H9 (cell line): ENCODE results near the gene ERCC6L. TPM values are rescaled to one million over a fixed set of nuclear protein-coding genes. Genes with fewer than 3 reads are reported as not detected.
A peak's percentile ranks its signal among the peaks of the same experiment; 100 is the strongest.

ENCODE experiments used
- DNase-seq: peaks from one replicate; pipeline ENCODE4 v3.0.0-alpha.2; 2017
- H2AFZ ChIP-seq: one replicate; pipeline ENCODE4 v1.6.1; 2013; ENCODE audit warnings: mild to moderate bottlenecking, low read length, control low read depth, moderate library complexity
- H2AK5ac ChIP-seq: 2 replicates; pipeline ENCODE4 v1.6.1; 2013; ENCODE audit warnings: low read length, control low read depth, mixed read lengths; ENCODE audit not compliant: insufficient read length
- H2BK120ac ChIP-seq: one replicate; pipeline ENCODE4 v1.6.1; 2013; ENCODE audit warnings: low read depth, mild to moderate bottlenecking, low read length, control low read depth, inconsistent platforms; ENCODE audit not compliant: poor library complexity, severe bottlenecking
- H2BK12ac ChIP-seq: 2 replicates; pipeline ENCODE4 v1.6.1; 2013; ENCODE audit warnings: low read length, control low read depth, mixed read lengths, low read depth; ENCODE audit not compliant: insufficient read length
- H2BK15ac ChIP-seq: 2 replicates; pipeline ENCODE4 v1.6.1; 2013; ENCODE audit warnings: low read depth, low read length, control low read depth
- H2BK20ac ChIP-seq: one replicate; pipeline ENCODE4 v1.6.1; 2013; ENCODE audit warnings: low read depth, mild to moderate bottlenecking, low read length, control low read depth, inconsistent platforms; ENCODE audit not compliant: poor library complexity, severe bottlenecking
- H2BK5ac ChIP-seq: 2 replicates; pipeline ENCODE4 v1.6.1; 2013; ENCODE audit warnings: low read length, control low read depth, mixed read lengths; ENCODE audit not compliant: insufficient read length
- H3K14ac ChIP-seq: 2 replicates; pipeline ENCODE4 v1.6.1; 2013; ENCODE audit warnings: low read length, control low read depth; ENCODE audit not compliant: insufficient read depth
- H3K18ac ChIP-seq: 2 replicates; pipeline ENCODE4 v1.6.1; 2013; ENCODE audit warnings: low read depth, mild to moderate bottlenecking, mixed read lengths, low read length, control low read depth; ENCODE audit not compliant: insufficient read length
- H3K23ac ChIP-seq: 2 replicates; pipeline ENCODE4 v1.6.1; 2013; ENCODE audit warnings: low read length, control low read depth, mixed read lengths, low read depth; ENCODE audit not compliant: insufficient read length
- H3K23me2 ChIP-seq: 2 replicates; pipeline ENCODE4 v1.6.1; 2013; ENCODE audit warnings: low read depth, mild to moderate bottlenecking, mixed read lengths, low read length, control low read depth; ENCODE audit not compliant: insufficient read length, poor library complexity, severe bottlenecking
- H3K27ac ChIP-seq: 2 replicates; pipeline ENCODE4 v1.5.1; 2013; ENCODE audit warnings: low read length, control low read depth, mixed read lengths, low read depth; ENCODE audit not compliant: insufficient read length
- H3K27me3 ChIP-seq: 2 replicates; pipeline ENCODE4 v1.6.1; 2013; ENCODE audit warnings: low read length, control low read depth, inconsistent platforms; ENCODE audit not compliant: insufficient read depth
- H3K4ac ChIP-seq: 2 replicates; pipeline ENCODE4 v1.6.1; 2013; ENCODE audit warnings: low read depth, mild to moderate bottlenecking, control low read depth, inconsistent platforms, low read length, moderate library complexity
- H3K4me1 ChIP-seq: 2 replicates; pipeline ENCODE4 v1.6.1; 2013; ENCODE audit warnings: low read length, control low read depth, inconsistent platforms; ENCODE audit not compliant: insufficient read depth
- H3K4me2 ChIP-seq: 2 replicates; pipeline ENCODE4 v1.6.1; 2013; ENCODE audit warnings: low read length, control low read depth, mixed read lengths; ENCODE audit not compliant: insufficient read length, insufficient read depth
- H3K56ac ChIP-seq: 2 replicates; pipeline ENCODE4 v1.6.1; 2013; ENCODE audit warnings: low read depth, mild to moderate bottlenecking, mixed read lengths, low read length, control low read depth; ENCODE audit not compliant: insufficient read length
- H3K79me1 ChIP-seq: 2 replicates; pipeline ENCODE4 v1.6.1; 2013; ENCODE audit warnings: low read depth, mild to moderate bottlenecking, moderate library complexity, low read length, control low read depth, inconsistent platforms; ENCODE audit not compliant: insufficient read depth, poor library complexity, severe bottlenecking
- H3K79me2 ChIP-seq: 2 replicates; pipeline ENCODE4 v1.6.1; 2013; ENCODE audit warnings: low read length, control low read depth, inconsistent platforms; ENCODE audit not compliant: insufficient read depth
- H3K9ac ChIP-seq: 2 replicates; pipeline ENCODE4 v1.6.1; 2013; ENCODE audit warnings: low read length, control low read depth, mixed read lengths; ENCODE audit not compliant: insufficient read length; ENCODE audit errors: extremely low read depth
- H3K9me3 ChIP-seq: one replicate; pipeline ENCODE4 v1.6.1; 2013; ENCODE audit warnings: low read depth, low read length, inconsistent platforms; ENCODE audit not compliant: control insufficient read depth
- H3T11ph ChIP-seq: one replicate; pipeline ENCODE4 v1.6.1; 2013; ENCODE audit warnings: mild to moderate bottlenecking, low read length, control low read depth, inconsistent platforms
- H4K20me1 ChIP-seq: one replicate; pipeline ENCODE4 v1.6.1; 2013; ENCODE audit not compliant: control insufficient read depth, insufficient read length, insufficient read depth
- H4K5ac ChIP-seq: 2 replicates; pipeline ENCODE4 v1.6.1; 2013; ENCODE audit warnings: low read depth, mild to moderate bottlenecking, mixed read lengths, low read length, control low read depth; ENCODE audit not compliant: insufficient read length
- H4K8ac ChIP-seq: replicated peaks from 2 replicates; pipeline ENCODE4 v1.6.1; 2013; ENCODE audit warnings: low read length, control low read depth, mixed read lengths, low read depth; ENCODE audit not compliant: insufficient read length
- H4K91ac ChIP-seq: 2 replicates; pipeline ENCODE4 v1.6.1; 2013; ENCODE audit warnings: low read depth, mild to moderate bottlenecking, moderate library complexity, mixed read lengths, low read length, control low read depth; ENCODE audit not compliant: insufficient read length
- H3K27ac Mint-ChIP-seq, 3 experiments: 2 replicates in 2 of 3; 3 replicates in 1 of 3; pipeline ENCODE4 v1.8.0; 2020 to 2021; ENCODE audit warnings: mixed read lengths in 3 of 3, mild to moderate bottlenecking in 1 of 3, moderate library complexity in 1 of 3
- H3K27me3 Mint-ChIP-seq: 2 replicates; pipeline ENCODE4 v1.8.0; 2021; ENCODE audit warnings: low read depth, mild to moderate bottlenecking, moderate library complexity, mixed read lengths
- H3K36me3 Mint-ChIP-seq, 3 experiments: 2 replicates in 2 of 3; 3 replicates in 1 of 3; pipeline ENCODE4 v1.8.0; 2020 to 2021; ENCODE audit warnings: low read depth in 3 of 3, mixed read lengths in 3 of 3; ENCODE audit not compliant: insufficient read depth in 1 of 3
- H3K4me1 Mint-ChIP-seq, 2 experiments: 2 replicates each; pipeline ENCODE4 v1.8.0; 2020; ENCODE audit warnings: mixed read lengths in 2 of 2
- H3K4me3 Mint-ChIP-seq, 2 experiments: 2 replicates in 1 of 2; 3 replicates in 1 of 2; pipeline ENCODE4 v1.8.0; 2020 to 2021; ENCODE audit warnings: mild to moderate bottlenecking in 2 of 2, mixed read lengths in 2 of 2, moderate library complexity in 1 of 2
- H3K9me3 Mint-ChIP-seq, 2 experiments: 2 replicates in 1 of 2; 3 replicates in 1 of 2; pipeline ENCODE4 v1.8.0; 2020; ENCODE audit warnings: mild to moderate bottlenecking in 2 of 2, mixed read lengths in 2 of 2, moderate library complexity in 1 of 2
- WGBS: extraction: QIAGEN DNeasy Blood & Tissue Kit; methylation state at CpG from one replicate; pipeline ENCODE4 v1.1.7; 2013; ENCODE audit warnings: missing lambda C conversion rate, low lambda C conversion rate, mixed read lengths; ENCODE audit not compliant: insufficient read length; ENCODE audit errors: extremely low coverage; 5-methylcytosine and 5-hydroxymethylcytosine counted together
- total RNA-seq: library from RNA; stranded (reverse); gene quantifications from 2 replicates; pipeline ENCODE4 v1.2.1, GENCODE V29; 2021
- TF ChIP-seq, protein P1 (sequence below): fragments of 200-600 bp; sonication (generic); conservative IDR thresholded peaks from 3 replicates; pipeline ENCODE4 v1.8.0; 2021; ENCODE audit warnings: antibody characterized with exemption, mild to moderate bottlenecking

ERCC6L gene
- total RNA-seq, 1 experiment from 2014 or later: 18.1 TPM

DNA sequence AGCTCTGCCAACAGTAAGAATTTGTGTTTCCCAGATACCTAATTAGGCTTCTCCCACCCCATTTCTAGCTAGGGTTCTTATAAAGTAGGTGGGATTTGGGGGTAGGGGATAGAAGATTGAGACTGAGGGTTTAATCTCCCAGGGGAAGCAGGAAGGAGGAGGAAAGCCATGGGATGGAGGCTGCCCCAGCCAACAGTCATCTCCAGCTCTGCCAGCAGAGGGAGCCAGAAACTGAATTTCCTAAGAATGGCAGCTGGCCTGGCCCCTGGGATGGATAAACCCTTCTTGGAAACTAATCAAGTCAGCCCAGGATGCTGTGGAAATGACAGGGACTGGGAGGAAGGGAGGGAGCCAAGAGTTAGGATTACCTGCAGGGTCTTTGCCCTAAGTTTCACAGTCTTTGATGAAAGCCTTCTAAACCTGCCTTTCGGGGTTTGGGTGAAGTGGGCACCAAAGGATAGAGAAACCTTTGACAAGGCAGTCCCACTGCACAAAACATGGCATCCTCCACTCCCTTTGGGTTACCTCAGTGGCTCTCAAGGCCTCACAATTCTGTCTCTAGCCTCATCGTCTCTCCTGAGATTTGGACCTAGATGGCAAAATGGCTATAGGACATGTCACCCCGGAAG is 6.7 kb upstream of the ERCC6L start:
- DNase-seq: peak; percentile 54

More for the DNA sequence above, 6.7 kb upstream of the ERCC6L start:
- H3K4me2 ChIP-seq: no peak overlapping the region
- H3T11ph ChIP-seq: no peak overlapping the region
- no peak overlapping the region for H2AK5ac ChIP-seq
- H2AFZ ChIP-seq: no peak overlapping the region
- no peak overlapping the region for H3K9ac ChIP-seq
- H3K14ac ChIP-seq: no peak overlapping the region
- H3K9me3 ChIP-seq: peaks cover 34% of the 10 kb centered on the region
- Mint-ChIP-seq H3K36me3 (peaks cover 0 to 2% (median 0%) of the 10 kb centered on the region in 3 experiments; a peak in 2 of 7 replicates), H3K4me1 (no peaks in the 10 kb centered on the region), H3K27me3 (no peaks in the 10 kb centered on the region; the same call in 1 of the 2 replicates), H3K9me3 (peaks cover 77 to 80% of the 10 kb centered on the region in 2 experiments), H3K4me3 (no peak overlapping the region), H3K27ac (no peak overlapping the region)
- no peaks in the 10 kb centered on the region for H3K23me2 ChIP-seq
- H2BK15ac ChIP-seq: no peak overlapping the region
- no peak overlapping the region for H3K4ac ChIP-seq
- H3K18ac ChIP-seq: no peak overlapping the region
- H3K23ac ChIP-seq: no peak overlapping the region
- no peak overlapping the region for H2BK5ac ChIP-seq
- no peak overlapping the region for H2BK12ac ChIP-seq
- no CpG with 5 or more reads among the region's 3 CpGs for WGBS
- H4K8ac ChIP-seq: no peak overlapping the region
- no peaks in the 10 kb centered on the region for H4K20me1 ChIP-seq
- H2BK20ac ChIP-seq: no peak overlapping the region
- H3K27ac ChIP-seq: no peak overlapping the region
- no peaks in the 10 kb centered on the region for H3K79me2 ChIP-seq
- H3K79me1 ChIP-seq: no peaks in the 10 kb centered on the region
- H4K5ac ChIP-seq: no peak overlapping the region
- no peak overlapping the region for H3K56ac ChIP-seq
- H2BK120ac ChIP-seq: no peak overlapping the region
- no peaks in the 10 kb centered on the region for H3K4me1 ChIP-seq
- H3K27me3 ChIP-seq: no peaks in the 10 kb centered on the region
- no peak overlapping the region for H4K91ac ChIP-seq
- TF ChIP-seq, protein P1, sequence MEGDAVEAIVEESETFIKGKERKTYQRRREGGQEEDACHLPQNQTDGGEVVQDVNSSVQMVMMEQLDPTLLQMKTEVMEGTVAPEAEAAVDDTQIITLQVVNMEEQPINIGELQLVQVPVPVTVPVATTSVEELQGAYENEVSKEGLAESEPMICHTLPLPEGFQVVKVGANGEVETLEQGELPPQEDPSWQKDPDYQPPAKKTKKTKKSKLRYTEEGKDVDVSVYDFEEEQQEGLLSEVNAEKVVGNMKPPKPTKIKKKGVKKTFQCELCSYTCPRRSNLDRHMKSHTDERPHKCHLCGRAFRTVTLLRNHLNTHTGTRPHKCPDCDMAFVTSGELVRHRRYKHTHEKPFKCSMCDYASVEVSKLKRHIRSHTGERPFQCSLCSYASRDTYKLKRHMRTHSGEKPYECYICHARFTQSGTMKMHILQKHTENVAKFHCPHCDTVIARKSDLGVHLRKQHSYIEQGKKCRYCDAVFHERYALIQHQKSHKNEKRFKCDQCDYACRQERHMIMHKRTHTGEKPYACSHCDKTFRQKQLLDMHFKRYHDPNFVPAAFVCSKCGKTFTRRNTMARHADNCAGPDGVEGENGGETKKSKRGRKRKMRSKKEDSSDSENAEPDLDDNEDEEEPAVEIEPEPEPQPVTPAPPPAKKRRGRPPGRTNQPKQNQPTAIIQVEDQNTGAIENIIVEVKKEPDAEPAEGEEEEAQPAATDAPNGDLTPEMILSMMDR: peak; percentile 77
